Colon (tissue), 2 donors: ENCODE results near the gene TMEM98.
"Not testable (repeated sequence)": the region's sequence is repeated elsewhere in the genome, so short reads cannot be mapped to it uniquely, and the experiment has no call there.

Experiments
- FAIRE-seq: peaks from 2 replicates; lab custom pipeline; 2012; peaks lifted over from hg19 to GRCh38; lab: Jason Lieb, UNC
- donor health status: control.
- donor health status: control.

Gene TMEM98

DNA sequence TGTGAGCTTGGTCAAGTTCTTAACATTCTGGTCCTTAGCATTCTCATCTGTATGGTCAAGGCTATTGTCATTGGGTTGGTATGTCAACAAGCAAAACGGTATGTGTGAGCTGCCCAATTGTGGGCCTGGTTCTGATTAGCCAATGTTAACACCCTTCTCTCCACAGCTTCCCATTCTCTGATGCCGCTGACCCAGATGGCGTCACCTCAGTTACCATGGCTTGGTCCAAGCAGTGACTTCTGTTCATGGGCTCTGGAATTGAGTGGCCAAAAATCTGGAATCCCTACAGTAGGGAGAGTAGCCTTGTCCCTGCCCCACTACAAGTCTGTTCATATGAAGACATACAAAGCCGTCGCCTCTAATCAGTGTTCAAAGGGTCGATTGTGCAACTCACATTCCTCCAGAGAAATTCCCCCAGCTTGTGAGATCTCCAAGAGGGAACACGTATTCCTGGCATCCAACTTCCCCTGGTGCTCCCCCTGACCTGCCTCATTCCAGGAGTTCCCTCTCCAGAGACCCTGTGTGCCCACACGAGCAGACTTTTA lies 15.8 kb downstream of the TMEM98 start:
- FAIRE-seq = no peak

DNA sequence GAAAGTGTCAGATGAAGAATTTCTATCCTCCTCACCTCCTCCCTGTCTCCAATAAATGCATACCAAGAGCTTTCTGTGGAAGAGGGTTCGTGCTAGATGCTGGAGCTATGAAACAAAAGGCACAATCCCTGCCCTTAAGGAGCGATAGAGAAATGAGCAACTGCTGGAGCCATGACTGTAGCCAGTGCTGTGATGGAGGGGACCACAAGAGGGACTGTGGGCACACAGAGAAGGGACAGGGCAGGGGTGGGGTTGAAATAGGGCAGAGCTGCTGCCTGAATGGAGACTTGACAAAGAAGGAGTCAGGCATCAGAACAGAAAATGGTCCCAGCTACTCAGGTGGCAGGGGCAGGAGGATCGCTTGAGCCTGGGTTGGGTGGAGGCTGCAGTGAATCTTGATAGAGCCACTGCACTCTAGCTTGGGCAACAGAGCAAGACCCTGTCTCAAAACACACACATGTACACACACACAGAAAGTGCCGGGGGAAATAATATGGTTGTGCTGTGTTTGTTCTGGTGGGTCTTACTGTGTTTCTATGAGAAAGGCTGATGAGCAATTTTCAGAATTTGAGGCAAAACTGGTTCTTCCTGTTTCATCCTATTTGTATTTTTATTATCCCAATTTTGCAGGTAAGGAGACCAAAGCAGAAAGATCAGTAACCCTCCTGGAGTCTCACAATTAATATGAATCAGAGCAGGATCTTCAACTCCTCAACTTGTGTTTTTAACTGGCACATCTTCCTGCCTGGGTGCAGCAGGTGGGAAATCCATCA lies 16.5 kb downstream of the TMEM98 start:
- no peak for FAIRE-seq

DNA sequence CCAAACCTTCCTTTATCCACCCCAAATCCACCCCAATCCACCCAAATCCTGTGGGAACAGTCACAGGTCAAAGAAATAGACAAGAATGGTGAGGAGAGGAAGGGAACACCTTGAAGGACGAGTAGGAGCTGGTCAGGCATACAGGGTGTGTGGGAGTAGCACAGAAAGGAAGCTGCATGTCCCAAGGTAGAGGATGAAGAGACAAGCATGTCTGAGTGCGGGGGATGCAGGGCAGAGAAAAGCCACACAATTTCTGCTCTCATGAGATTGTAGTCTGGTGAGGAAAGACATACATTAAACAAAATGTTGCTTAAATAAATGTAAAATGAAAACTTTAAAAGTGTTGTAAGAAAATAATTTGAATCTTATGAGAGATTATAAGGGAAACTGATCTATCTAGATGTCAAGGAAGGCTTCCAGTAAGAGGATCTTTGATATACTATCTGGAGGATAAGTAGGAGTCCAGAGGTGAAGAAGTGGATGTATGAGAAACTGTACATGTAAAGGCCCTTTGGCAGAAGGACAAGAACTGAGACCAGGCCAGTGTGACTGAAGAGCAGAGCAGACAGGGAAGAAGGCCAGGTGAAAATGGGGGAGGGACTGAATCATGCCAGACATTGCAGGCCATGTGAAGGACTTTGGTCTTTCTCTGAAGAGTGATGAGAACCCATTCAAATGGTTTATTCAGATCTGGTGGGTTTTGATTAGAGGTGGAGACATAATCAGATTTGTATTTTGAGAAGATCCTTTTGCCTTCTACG lies 18.6 kb downstream of the TMEM98 start:
- no peak for FAIRE-seq

DNA sequence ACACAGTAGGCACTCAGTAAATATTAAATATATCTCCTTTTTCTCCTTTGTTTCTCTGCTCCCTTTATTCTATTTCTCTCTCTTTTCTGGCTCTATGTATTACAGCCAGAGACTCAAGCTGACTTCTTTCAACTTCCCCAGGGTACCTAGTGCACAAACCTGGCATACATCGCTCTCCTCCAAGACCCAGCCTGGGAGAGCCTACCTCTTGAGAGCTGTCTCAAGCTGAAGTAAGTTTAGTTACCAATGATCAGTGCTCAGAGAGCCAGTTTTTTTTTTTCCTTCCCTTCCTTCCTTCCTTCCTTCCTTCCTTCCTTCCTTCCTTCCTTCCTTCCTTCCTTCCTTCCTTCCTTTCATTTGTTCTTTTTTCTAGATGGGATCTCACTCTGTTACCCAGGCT lies 19.8 kb downstream of the TMEM98 start:
- no peak for FAIRE-seq

DNA sequence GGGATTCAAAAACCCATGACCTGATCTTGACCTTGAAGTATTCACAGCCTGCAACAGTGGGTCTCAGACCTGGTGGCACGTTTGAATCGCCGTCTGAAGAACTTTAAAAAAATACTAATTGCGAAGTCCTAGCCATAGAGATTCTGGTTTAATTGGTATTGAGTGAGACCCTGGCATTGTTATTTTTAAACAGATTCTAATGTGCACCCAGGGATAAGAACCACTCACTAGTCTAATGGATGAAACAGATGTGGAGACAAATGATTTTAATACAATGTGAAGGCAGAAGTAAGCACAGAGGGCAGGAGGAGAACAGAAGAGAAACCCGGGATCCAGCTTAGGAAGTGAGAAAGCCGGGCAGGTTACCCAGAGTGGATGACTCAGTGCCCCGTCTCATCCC lies 21.2 kb downstream of the TMEM98 start:
- no peak for FAIRE-seq

DNA sequence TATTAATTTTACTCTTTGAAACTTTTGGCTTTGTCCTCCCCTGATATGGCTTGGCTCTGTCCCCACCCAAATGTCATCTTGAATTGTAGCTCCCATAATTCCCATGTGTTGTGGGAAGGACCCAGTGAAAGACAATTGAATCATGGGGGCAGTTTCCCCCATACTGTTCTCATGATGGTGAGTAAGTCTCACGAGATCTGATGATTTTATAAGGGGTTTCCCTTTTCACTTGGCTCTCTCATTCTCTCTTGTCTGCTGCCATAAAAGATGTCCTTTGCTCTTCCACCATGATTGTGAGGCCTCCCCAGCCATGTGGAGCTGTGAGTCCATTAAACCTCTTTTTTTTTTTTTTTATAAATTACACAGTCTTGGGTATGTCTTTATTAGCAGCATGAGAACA lies 24.5 kb downstream of the TMEM98 start:
- FAIRE-seq = not testable (repeated sequence)

DNA sequence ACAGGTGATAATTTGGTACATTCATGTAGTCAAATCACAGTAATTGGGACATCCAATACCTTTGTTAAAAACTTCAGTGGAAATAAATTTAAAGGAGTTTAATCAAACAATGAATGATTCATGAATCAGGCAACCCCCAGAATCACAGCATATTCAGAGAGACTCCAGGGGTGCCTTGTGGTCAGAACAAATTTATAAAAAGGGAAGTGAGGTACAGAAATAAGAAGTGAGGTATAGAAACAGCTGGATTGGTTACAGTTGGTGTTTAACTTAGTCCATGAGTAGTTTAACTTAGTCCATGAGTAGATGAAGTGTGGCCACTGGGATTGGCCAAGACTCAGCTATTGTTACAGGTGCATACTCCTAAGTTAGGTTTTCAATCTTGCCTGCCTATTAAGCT lies 25.1 kb downstream of the TMEM98 start:
- FAIRE-seq = no peak

DNA sequence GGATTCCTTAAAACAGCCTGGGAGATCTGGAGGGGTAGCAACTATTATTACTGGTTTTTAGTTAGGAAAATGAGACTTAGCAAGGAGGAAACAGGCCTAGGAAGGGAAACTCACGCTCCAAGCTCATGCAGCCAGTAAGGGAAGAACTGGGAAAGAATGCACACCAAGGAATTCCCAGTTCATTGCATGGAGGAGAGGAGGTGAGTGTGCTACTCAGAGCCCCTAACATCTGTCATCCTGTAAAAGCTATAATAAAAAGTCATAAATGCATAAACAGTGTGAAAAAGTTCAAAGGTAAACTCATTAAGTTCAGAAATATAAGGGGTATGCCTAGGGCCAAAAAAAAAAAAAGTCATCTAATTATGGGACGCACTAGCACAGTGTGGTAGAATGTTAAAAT lies 25.9 kb downstream of the TMEM98 start:
- FAIRE-seq = no peak

DNA sequence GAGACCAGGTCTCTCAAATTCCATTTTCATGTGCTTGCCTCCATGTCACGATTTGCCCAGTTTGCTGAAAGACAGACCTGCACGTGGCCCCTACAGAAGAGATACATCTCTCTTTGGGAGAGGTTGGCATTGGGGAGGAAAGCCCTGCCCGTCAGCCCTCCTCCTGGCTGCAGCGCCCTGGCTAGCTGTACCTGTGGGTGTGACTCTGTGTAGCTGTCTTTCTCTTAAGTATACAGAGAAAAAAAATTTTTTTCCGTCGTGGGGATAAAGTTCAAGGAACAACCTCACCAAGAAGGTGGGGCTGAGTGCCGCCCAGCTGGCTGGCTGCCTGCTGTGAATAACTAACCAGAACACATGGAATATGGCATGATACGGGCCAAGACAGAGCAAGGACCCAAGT lies 26.5 kb downstream of the TMEM98 start:
- FAIRE-seq = no peak

DNA sequence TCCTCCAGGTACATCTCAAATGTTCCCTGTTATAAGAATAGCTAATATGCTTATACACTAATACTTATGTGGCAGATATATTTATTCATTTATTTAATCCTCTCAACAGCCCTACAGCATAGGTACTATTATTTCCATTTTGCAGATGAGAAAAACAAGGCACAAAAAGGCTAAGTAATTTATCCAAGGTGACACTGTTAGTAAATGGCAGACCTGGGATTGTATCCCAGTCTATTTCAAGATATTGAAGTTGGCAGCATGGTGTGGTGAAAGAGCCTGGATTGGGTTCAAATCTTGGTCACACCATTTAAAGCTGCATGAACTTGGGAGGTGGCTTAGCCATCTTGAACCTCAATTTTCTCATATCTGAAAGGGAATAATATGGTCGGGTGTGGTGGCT lies 27.2 kb downstream of the TMEM98 start:
- FAIRE-seq = no peak

DNA sequence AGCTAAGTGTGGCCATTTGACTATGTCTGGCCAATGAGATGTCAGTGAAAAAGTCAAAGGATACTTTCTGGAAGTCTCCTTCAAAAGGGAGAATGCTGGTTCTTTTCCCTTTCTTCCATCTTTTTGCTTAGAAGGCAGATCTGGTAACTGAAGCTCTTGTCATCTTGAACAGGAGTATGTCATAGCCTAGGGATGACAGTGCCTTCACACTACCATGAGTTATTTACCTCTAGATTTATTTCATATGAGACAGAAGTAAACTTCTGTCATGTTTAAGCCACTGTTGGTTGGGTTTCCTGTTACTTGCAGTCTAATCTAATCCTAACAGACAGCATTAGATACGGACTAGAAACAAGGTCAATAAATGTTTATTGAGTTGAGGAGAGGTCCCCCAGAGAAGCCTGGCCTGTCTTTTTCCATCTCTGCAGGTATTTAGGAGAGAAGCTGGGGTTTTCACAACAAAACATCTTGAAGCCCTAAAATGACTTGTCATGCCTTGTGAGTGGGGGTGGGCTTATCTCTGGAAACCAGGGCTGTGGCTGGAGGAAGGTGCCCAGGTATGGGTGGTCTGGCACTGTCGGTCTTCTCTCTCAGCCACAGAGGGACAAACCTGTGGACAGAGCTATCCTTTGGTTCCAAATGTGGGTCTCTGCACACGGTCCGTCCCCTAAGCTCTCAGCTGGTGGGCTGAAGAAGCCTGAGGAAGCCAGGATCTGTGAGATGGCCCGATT lies 28.5 kb downstream of the TMEM98 start:
- FAIRE-seq = no peak

DNA sequence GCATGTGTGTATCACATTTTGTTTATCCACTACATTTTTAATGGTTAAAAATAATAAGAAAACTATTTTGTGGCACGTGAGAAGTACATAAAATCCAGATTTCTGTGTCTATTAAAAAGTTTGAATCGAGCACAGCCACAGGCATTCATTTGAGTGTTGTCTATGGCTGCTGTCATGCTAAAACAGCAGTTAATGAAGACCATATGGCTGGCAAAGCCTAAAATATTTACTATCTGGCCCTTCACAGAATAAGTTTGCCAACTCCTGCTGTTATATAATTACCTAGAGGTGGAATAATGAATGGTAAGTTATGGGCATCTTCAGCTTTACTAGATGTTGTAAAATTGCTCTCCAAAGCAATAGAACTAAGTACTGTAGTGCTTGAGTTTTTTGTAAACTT lies 30.5 kb downstream of the TMEM98 start:
- no peak for FAIRE-seq

DNA sequence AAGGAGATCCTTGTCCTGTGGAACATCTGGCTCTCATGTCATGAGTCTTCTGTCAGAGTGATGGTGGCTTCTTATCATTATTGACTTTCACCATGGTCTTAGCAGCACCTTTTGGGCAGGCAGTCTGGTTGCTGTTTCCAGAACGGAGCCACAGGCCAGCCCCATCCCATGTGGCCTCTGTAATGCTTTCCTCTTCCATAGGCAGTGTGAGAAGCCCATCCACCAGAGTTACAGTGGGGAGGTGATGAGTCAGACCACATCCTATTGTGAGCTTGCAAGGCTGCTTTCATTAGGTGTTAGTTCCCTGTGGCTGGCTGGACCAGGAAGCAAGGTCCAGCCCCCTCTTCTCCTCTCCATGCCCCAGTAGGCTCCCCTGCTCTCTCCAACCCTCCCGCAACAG lies 32.9 kb downstream of the TMEM98 start:
- no peak for FAIRE-seq

DNA sequence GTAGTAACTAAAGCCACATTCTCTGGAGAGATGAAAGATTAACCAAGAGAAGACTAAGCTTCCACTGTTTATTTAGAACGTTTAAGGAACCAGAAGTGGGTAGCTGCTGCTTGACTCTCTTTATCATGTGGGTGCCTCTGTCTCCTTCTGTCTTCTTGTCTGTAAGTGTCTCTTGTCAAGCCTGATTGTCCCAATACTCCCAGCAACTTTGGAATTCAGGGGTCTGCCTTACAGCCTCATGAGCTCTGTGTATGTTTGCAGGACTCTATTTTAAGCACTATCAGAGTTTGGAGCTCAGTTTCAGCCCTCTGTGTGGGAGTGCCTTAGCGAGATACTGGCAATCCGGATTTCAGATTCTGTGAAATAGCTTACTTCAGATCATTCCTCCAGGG lies 34.4 kb downstream of the TMEM98 start:
- no peak for FAIRE-seq

DNA sequence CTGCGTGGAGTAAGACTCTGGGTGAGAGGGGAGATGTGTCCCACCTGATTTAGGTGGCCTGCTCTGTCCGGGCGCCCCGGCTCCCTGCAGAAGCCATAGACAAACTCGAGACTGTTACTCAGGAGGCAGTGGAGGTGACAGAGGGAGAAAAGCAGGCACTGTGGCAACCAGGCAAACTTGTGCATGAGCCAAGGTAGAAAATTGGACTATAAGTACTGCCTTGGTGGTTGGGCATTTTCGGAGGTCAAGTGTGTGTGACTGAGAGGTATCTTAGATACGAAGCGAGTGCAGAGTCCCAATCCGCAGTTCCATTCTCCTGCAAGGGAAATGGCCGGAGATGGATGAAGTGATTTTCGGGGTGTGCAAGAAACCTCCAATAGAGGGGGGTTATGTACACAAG lies 36.6 kb downstream of the TMEM98 start:
- FAIRE-seq = no peak

DNA sequence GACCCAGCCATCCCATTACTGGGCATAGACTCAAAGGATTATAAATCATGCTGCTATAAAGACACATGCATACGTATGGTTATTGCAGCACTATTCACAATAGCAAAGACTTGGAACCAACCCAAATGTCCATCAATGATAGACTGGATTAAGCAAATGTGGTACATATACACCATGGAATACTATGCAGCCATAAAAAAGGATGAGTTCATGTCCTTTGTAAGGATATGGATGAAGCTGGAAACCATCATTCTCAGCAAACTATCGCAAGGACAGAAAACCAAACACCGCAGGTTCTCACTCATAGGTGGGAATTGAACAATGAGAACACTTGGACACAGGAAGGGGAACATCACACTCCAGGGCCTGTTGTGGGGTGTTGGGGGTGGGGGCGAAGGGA lies 41.3 kb downstream of the TMEM98 start:
- not testable (repeated sequence) for FAIRE-seq

DNA sequence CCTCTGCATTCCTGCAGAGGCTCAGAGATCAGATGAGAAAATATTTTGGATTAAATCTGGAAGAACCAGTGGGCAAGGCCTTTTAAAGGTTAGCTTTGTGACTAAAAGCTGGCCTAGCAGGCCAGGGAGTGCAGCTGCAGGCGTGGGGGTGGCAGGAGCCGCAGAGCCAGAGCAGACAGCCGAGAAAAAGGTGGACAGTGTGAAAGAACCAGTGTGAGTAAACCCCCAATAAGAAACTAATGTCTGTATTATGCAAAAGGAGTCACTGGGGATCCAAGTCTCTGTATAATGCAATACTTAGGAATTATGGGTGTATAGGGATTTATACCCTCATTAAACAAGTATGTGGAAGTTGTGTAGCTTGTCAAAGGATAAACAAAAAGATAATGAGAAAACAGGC lies 42.3 kb downstream of the TMEM98 start:
- no peak for FAIRE-seq

DNA sequence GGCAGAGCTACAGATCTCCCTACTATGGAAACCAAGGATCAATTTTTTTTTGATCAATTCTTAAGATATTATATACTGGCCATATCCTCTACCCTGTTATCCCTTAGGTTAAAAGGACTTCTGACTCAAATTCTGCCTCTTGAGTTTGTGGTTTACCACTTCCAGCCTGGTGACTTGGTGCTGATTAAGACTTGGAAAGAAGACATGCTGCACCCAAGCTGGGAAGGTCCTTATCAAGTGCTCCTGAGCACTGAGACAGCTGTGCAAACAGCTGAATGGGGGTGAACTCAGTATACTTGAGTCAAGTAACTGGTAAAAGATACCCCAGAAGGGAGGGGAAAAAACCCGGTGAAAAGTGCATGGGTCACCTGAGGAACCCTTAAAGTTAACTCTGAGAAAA lies 43.2 kb downstream of the TMEM98 start:
- no peak for FAIRE-seq

DNA sequence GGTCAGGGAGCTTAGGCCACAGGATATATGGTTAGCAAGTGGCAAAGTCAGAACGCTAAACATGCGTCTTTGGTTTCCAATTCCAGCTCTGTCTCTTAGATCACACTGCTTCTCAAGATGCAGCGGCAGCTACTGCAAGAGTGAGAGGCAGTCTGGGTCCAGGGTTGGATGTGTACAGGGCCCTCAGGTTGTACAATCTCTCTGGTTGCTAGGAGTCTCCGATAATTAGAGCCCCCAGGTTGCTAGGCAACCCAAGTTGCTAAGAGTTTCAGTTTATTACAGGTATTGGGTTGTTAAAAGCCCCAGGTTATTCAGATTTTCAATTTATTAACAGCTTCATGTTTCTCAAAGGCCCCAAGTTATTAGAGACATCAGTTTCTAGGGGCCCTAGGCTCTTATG lies 48.2 kb downstream of the TMEM98 start:
- no peak for FAIRE-seq

DNA sequence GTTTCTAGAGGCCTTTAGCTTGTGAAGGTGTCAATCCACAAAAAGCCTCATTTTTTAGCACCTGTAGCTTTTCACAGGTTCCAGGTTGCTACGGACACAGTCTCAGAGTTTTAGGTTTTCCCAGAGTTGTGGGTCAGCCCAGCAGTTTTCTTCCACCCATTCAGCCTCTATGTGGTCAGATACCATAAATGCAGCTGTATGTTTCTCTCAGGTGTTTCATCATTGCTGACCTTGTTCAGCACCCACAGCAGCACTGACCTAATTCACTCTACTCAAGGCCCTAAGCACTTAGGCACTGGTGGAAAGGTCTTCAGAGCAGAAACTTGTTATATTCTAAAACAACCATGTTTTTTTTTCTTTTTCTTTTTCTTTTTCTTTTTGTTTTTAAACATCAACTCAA lies 48.7 kb downstream of the TMEM98 start:
- FAIRE-seq = no peak

DNA sequence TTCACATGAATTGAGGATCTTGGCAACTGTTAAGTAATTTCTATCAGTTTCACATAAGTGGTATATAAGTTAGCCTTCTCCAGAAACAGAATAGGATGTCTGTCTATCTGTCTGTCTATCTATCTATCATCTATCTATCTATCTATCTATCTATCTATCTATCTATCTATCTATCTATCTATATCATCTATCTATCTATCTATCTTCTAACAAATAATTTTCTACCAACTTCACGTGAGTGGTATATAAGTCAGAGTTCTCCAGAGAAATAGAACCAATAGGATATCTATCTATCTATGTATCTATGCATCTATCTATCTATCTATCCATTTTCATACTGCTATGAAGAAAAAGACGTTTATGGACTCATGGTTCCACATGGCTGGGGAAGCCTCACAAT lies 52.3 kb downstream of the TMEM98 start:
- no peak for FAIRE-seq

DNA sequence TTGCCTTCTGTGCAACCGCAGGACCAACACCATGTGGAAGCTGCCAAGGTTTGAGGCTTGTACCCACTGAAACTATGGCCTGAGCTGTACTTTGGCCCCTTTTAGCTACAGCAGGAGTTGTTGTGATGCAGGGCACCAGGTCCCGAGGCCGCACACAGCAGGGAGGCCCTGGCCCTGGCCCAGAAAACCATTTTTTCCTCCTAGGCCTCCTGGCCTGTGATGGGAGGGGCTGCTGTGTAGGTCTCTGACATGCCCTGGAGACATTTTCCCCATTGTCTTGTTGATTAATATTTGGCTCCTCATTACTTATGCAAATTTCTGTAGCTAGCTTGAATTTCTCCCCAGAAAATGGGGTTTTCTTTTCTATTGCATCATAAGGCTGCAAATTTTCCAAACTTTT lies 53.7 kb downstream of the TMEM98 start:
- FAIRE-seq = not testable (repeated sequence)
